ENCODE measurements around the gene PRMT5. TPM values are rescaled to one million over a fixed set of nuclear protein-coding genes. Genes with fewer than 3 reads are reported as not detected.

Gene PRMT5
- total RNA-seq = 100 to 1,000 TPM; 191 to 200 TPM
- 41.3 TPM for polyA plus RNA-seq

- peak; percentile 95 to 99 (median 97) for DNase-seq
- CTCF ChIA-PET = interaction anchor here (0.7 to 3.5 kb wide), 27 partner anchors 10 to 373 kb away, joined by 3 to 28 read pairs (median 5); partner anchors contain the start of genes CDH24, DAD1, HAUS4 and RBM23
- POLR2A ChIA-PET = interaction anchor here (0.6 to 1.9 kb wide), 10 partner anchors 10 to 1403 kb away, joined by 3 to 12 read pairs (median 5); partner anchors contain the start of genes ACIN1, AJUBA, C14orf119 and PSMB5
- Mint-ChIP-seq H3K4me3 (no peak within 1 kb of the TSS), H3K9me3 (no peaks in the 10 kb centered on the region), H3K4me1 (peaks cover 8 to 21% (median 16%) of the 10 kb centered on the region in 3 donors), H3K27me3 (no peaks in the 10 kb centered on the region), H3K36me3 (peaks cover 0 to 23% (median 6%) of the 10 kb centered on the region in 3 donors), H3K27ac (peak within 1 kb of the TSS in 1 of 8 donors; percentile 16)
- Histone ChIP-seq H3K36me3 (ENCODE audit: insufficient read depth, low read length) (peaks cover 6% of the 10 kb centered on the region), H3K9me3 (ENCODE audit: low read length) (no peaks in the 10 kb centered on the region), H3K4me3 (ENCODE audit: low read length) (peak within 1 kb of the TSS; percentile 92), H3K27me3 (ENCODE audit: insufficient read depth, low read length, poor library complexity, severe bottlenecking) (no peaks in the 10 kb centered on the region), H3K27ac (ENCODE audit: low read depth, low read length) (peak within 1 kb of the TSS; percentile 87), H3K4me1 (ENCODE audit: insufficient read depth, low read length) (peaks cover 18% of the 10 kb centered on the region)
Measured at GRCh38 chr14:22929104-22929960, at the start of gene PRMT5. PRMT5 (minus strand) TSS chr14:22929376; CDS start chr14:22929361, 15 bp downstream.

- Histone ChIP-seq H3K36me3 (ENCODE audit: insufficient read depth, low read length) (no peaks in the 10 kb centered on the region), H3K4me1 (ENCODE audit: insufficient read depth, low read length) (peaks cover 18% of the 10 kb centered on the region), H3K9me3 (ENCODE audit: low read length) (no peaks in the 10 kb centered on the region), H3K4me3 (ENCODE audit: low read length) (no peak overlapping the region), H3K27ac (ENCODE audit: low read depth, low read length) (no peak overlapping the region), H3K27me3 (ENCODE audit: insufficient read depth, low read length, poor library complexity, severe bottlenecking) (no peaks in the 10 kb centered on the region)
- Mint-ChIP-seq H3K36me3 (no peaks in the 10 kb centered on the region), H3K9me3 (no peaks in the 10 kb centered on the region), H3K4me3 (peak overlapping the region in 1 of 7 donors; percentile 44), H3K4me1 (peaks cover 3 to 7% (median 5%) of the 10 kb centered on the region in 3 donors), H3K27ac (no peak overlapping the region), H3K27me3 (peaks cover 0 to 13% of the 10 kb centered on the region in 2 donors)
- DNase-seq = no peak
- ChIA-PET CTCF (interaction anchor here (1.0 to 27.9 kb wide), 4 partner anchors 9 to 80 kb away, joined by 3 to 732 read pairs (median 20); partner anchors contain the start of gene CDH24), POLR2A (no interaction called here)
Measured at GRCh38 chr14:22978487-22978837, 49.3 kb upstream of the PRMT5 start.

DNA sequence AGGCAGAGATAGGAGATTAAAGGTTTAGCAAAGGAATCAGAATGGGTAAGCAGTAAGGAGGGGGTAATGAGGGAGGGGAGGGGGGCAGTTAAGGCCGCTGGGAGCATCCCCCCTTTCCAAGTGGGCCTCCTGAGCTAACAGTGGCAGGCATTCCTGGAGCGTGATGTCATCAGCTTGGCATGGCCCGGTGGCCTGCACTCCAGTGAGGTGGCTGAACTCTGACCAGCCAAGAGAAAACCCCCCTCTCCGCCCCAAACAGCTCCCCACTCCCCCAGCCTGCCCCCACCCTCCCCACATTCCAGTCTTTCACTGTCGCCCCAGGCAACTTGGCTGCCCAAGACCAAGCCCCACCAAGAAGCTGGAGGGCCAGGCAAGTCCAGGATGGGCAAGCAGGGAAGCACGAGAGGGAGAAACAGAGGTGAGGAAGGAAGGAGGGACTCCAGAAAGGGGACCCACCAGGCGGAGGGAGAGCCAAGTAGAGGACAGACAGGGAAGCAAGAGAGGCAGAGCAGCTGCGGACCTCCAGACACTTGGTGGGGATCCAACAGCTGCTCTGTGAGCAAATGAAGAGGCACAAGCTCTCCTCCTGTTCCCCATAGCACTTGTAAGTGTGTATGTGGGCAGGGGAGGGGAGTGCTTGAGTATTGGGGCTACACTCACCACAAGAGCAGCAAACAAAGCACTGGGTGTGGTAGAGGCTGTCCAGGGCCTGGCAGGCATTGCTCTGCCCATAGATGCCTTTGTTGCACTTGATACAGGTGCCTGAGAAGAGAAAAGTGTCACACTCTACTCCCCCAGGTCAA, 48.7 kb upstream of the PRMT5 start:
- no peak overlapping the region for H3K4me3 ChIP-seq (ENCODE audit: low read length)
- H3K36me3 ChIP-seq (ENCODE audit: insufficient read depth, low read length) = no peaks in the 10 kb centered on the region
- peaks cover 13% of the 10 kb centered on the region for H3K4me1 ChIP-seq (ENCODE audit: insufficient read depth, low read length)
- peaks cover 3 to 7% (median 5%) of the 10 kb centered on the region in 3 donors for H3K4me1 Mint-ChIP-seq
- peak overlapping the region in 1 of 7 donors; percentile 44 for H3K4me3 Mint-ChIP-seq
- no peaks in the 10 kb centered on the region for H3K9me3 ChIP-seq (ENCODE audit: low read length)
- no peak overlapping the region for H3K27ac ChIP-seq (ENCODE audit: low read depth, low read length)
- no peaks in the 10 kb centered on the region for H3K36me3 Mint-ChIP-seq
- no peaks in the 10 kb centered on the region for H3K27me3 ChIP-seq (ENCODE audit: insufficient read depth, low read length, poor library complexity, severe bottlenecking)
- peak overlapping the region in 1 of 8 donors; percentile 33 for H3K27ac Mint-ChIP-seq
- CTCF ChIA-PET = interaction anchor here (0.7 to 27.9 kb wide), 6 partner anchors 9 to 81 kb away, joined by 3 to 732 read pairs (median 4); partner anchors contain the start of gene CDH24
- POLR2A ChIA-PET = interaction anchor here (0.6 kb wide), 1 partner anchor 89 kb away, joined by 3 read pairs; no protein-coding TSS in a partner anchor
- DNase-seq = no peak
- H3K9me3 Mint-ChIP-seq = no peaks in the 10 kb centered on the region
- peaks cover 0 to 14% of the 10 kb centered on the region in 2 donors for H3K27me3 Mint-ChIP-seq

GRCh38 chr14:22977434-22977683, 48.2 kb upstream of the PRMT5 start:
- Mint-ChIP-seq H3K27ac (no peak overlapping the region), H3K4me3 (peak overlapping the region in 2 of 7 donors; percentile 1 to 7), H3K4me1 (peaks cover 3 to 7% (median 5%) of the 10 kb centered on the region in 3 donors), H3K27me3 (peaks cover 0 to 14% of the 10 kb centered on the region in 2 donors), H3K36me3 (no peaks in the 10 kb centered on the region), H3K9me3 (no peaks in the 10 kb centered on the region)
- H3K4me3 ChIP-seq (ENCODE audit: low read length) = no peak overlapping the region
- ChIA-PET POLR2A (interaction anchor here (0.6 kb wide), 1 partner anchor 89 kb away, joined by 3 read pairs; no protein-coding TSS in a partner anchor), CTCF (interaction anchor here (0.7 to 27.9 kb wide), 6 partner anchors 10 to 82 kb away, joined by 3 to 732 read pairs (median 4); partner anchors contain the start of gene CDH24)
- no peaks in the 10 kb centered on the region for H3K36me3 ChIP-seq (ENCODE audit: insufficient read depth, low read length)
- no peaks in the 10 kb centered on the region for H3K9me3 ChIP-seq (ENCODE audit: low read length)
- no peak for DNase-seq
- no peaks in the 10 kb centered on the region for H3K27me3 ChIP-seq (ENCODE audit: insufficient read depth, low read length, poor library complexity, severe bottlenecking)
- no peak overlapping the region for H3K27ac ChIP-seq (ENCODE audit: low read depth, low read length)
- peaks cover 13% of the 10 kb centered on the region for H3K4me1 ChIP-seq (ENCODE audit: insufficient read depth, low read length)

DNA sequence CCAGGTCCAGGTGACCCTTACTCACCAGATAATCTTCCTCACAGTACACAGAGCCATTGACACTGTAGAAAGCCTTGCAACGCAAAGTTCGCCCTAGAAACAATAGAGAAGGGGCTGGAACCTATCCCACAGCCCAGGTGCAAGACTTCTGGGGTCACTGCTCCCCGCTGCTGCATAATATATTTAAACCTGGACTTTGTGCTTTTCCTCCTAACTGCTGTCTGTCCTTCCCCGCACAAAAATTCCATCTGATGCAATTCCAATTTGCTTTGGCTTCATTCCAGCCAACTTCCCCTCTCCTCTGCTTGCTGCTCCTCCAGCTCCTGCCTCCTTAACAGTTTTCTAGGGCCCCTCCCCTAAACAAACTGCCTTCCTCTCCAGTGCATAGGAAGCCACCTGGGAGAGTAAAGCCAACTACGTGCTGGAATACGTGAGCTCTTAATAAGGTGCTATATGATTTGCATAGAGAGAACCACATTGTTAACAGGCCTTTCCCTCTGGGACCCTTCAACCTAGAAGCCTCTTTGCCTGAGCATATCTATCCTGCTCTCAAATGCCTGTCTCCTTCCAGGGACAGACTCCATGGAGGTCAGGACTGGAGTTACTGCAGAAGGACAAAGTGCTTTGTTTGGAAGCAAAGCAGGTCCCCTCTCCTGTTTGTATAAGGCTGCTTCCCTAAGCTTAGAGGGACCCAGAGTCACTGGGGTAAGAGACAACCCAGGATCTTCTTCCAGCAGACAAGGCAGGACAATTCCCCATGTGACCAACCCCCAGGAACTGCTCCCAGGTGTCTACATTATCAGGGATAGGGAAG, 47.7 kb upstream of the PRMT5 start:
- H3K36me3 Mint-ChIP-seq = no peaks in the 10 kb centered on the region
- ChIA-PET POLR2A (no interaction called here), CTCF (interaction anchor here (0.7 to 27.9 kb wide), 7 partner anchors 11 to 407 kb away, joined by 3 to 732 read pairs (median 3); partner anchors contain the start of gene CDH24)
- H3K4me1 ChIP-seq (ENCODE audit: insufficient read depth, low read length) = peaks cover 13% of the 10 kb centered on the region
- DNase-seq = no peak
- H3K9me3 Mint-ChIP-seq = no peaks in the 10 kb centered on the region
- no peaks in the 10 kb centered on the region for H3K27me3 ChIP-seq (ENCODE audit: insufficient read depth, low read length, poor library complexity, severe bottlenecking)
- peaks cover 3 to 7% (median 5%) of the 10 kb centered on the region in 3 donors for H3K4me1 Mint-ChIP-seq
- H3K27me3 Mint-ChIP-seq = peaks cover 0 to 14% of the 10 kb centered on the region in 2 donors
- no peak overlapping the region for H3K4me3 ChIP-seq (ENCODE audit: low read length)
- no peak overlapping the region for H3K27ac ChIP-seq (ENCODE audit: low read depth, low read length)
- peak overlapping the region in 1 of 8 donors; percentile 81 for H3K27ac Mint-ChIP-seq
- no peaks in the 10 kb centered on the region for H3K36me3 ChIP-seq (ENCODE audit: insufficient read depth, low read length)
- no peaks in the 10 kb centered on the region for H3K9me3 ChIP-seq (ENCODE audit: low read length)
- H3K4me3 Mint-ChIP-seq = no peak overlapping the region

GRCh38 chr14:22974530-22975313, 45.5 kb upstream of the PRMT5 start:
- Mint-ChIP-seq H3K27ac (peak overlapping the region in 1 of 8 donors; percentile 11), H3K27me3 (peaks cover 3 to 5% of the 10 kb centered on the region in 2 donors), H3K4me3 (no peak overlapping the region), H3K36me3 (no peaks in the 10 kb centered on the region), H3K4me1 (no peaks in the 10 kb centered on the region), H3K9me3 (no peaks in the 10 kb centered on the region)
- no peaks in the 10 kb centered on the region for H3K27me3 ChIP-seq (ENCODE audit: insufficient read depth, low read length, poor library complexity, severe bottlenecking)
- no peak overlapping the region for H3K27ac ChIP-seq (ENCODE audit: low read depth, low read length)
- CTCF ChIA-PET = interaction anchor here (0.6 to 27.9 kb wide), 8 partner anchors 10 to 84 kb away, joined by 3 to 732 read pairs (median 21); partner anchors contain the start of genes AJUBA, CDH24 and HAUS4
- no peaks in the 10 kb centered on the region for H3K9me3 ChIP-seq (ENCODE audit: low read length)
- H3K36me3 ChIP-seq (ENCODE audit: insufficient read depth, low read length) = no peaks in the 10 kb centered on the region
- POLR2A ChIA-PET = no interaction called here
- no peak overlapping the region for H3K4me3 ChIP-seq (ENCODE audit: low read length)
- H3K4me1 ChIP-seq (ENCODE audit: insufficient read depth, low read length) = no peaks in the 10 kb centered on the region
- no peak for DNase-seq

Measured in CD8-positive, alpha-beta memory T cell (primary cell).